ENCODE results near the gene IL1R2. TPM values are rescaled to one million over a fixed set of nuclear protein-coding genes. Genes with fewer than 3 reads are reported as not detected.

IL1R2 gene
- total RNA-seq, 1 experiment from 2014 or later, result not detected

DNA sequence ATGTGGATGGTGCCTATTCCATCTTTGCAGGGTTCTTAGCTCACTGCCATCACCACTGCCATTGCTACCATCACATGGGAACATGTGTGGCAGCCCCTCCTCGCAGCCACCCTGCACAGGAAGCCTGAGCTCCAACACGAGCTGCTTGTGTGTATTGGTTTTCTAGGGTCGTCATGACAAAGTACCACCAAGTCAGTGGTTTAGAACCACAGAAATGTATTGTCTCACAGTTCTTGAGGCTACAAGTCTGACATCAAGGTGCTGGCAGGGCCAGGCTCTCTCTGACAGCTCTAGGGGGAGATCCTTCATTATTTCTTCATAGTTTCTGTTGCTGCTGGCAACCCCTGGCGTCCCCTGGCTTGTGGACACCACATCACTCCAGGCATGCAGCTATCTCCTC lies 10.3 kb upstream of the IL1R2 start:
- intact Hi-C loops (cut with micrococcal nuclease; ENCODE audit: unreplicated experiment), result loop anchor here (5.0 kb wide), 1 partner anchor 99 kb away; no protein-coding TSS in a partner anchor
- CTCF ChIA-PET, result no interaction called here
- TF ChIP-seq, protein P1, sequence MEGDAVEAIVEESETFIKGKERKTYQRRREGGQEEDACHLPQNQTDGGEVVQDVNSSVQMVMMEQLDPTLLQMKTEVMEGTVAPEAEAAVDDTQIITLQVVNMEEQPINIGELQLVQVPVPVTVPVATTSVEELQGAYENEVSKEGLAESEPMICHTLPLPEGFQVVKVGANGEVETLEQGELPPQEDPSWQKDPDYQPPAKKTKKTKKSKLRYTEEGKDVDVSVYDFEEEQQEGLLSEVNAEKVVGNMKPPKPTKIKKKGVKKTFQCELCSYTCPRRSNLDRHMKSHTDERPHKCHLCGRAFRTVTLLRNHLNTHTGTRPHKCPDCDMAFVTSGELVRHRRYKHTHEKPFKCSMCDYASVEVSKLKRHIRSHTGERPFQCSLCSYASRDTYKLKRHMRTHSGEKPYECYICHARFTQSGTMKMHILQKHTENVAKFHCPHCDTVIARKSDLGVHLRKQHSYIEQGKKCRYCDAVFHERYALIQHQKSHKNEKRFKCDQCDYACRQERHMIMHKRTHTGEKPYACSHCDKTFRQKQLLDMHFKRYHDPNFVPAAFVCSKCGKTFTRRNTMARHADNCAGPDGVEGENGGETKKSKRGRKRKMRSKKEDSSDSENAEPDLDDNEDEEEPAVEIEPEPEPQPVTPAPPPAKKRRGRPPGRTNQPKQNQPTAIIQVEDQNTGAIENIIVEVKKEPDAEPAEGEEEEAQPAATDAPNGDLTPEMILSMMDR (conservative IDR thresholded peaks at IDR 0.05; ENCODE audit: low read depth, low read length), result no peak
- no peak for TF ChIP-seq EZH2 (IDR thresholded peaks at IDR 0.05; ENCODE audit: borderline replicate concordance, low read depth, low read length, poor library complexity, severe bottlenecking)
- no peak overlapping the region for H3K4me3 ChIP-seq (ENCODE audit: low read depth, low read length, poor library complexity, severe bottlenecking)
- no peaks in the 10 kb centered on the region for H3K27me3 ChIP-seq (replicated peaks; ENCODE audit: insufficient read depth, low read depth, low read length, poor library complexity)
- no peaks in the 10 kb centered on the region for H3K36me3 ChIP-seq (ENCODE audit: insufficient read depth, low read length, poor library complexity, severe bottlenecking)
- POLR2A ChIA-PET (ENCODE audit: low non-redundant PET), result no interaction called here
- H3K9me3 ChIP-seq (ENCODE audit: low read depth, low read length, poor library complexity, severe bottlenecking), result no peaks in the 10 kb centered on the region
- H3K4me1 ChIP-seq (ENCODE audit: insufficient read depth, low read length, poor library complexity, severe bottlenecking), result peaks cover 3% of the 10 kb centered on the region
- no peak for DNase-seq (ENCODE audit: low spot score)
- BruUV-seq (replicated peaks), result no TSS peak
- H3K27ac ChIP-seq (ENCODE audit: low read depth, low read length, poor library complexity, severe bottlenecking), result no peak overlapping the region

DNA sequence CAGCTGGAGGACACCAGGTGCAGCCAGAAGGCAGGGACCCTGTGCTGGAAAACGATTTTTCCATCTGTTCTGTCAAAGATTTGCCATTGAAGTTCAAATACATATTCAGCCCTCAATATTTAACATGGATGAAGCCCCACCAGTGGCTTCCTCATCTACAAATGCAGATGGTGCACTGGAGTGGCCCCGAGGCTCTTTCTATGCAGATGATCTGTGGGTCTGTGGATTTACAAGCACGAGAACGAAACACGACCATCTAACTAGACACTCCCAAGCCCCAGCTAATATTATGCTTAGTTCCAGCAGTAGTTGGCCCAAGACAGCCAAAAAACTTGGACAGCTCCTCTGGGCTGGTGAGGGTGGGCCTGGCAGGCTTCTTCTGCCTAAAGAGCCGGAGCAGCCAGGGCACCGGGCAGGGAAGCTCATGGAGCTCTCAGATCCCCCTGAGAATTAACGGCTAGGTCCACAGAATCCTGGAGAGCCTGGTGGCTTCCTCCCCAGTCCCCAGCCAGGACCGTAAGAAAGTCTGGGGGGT lies 9.2 kb upstream of the IL1R2 start:
- H3K4me1 ChIP-seq (ENCODE audit: insufficient read depth, low read length, poor library complexity, severe bottlenecking), result peaks cover 3% of the 10 kb centered on the region
- TF ChIP-seq EZH2 (IDR thresholded peaks at IDR 0.05; ENCODE audit: borderline replicate concordance, low read depth, low read length, poor library complexity, severe bottlenecking), result no peak
- TF ChIP-seq, protein P1 (conservative IDR thresholded peaks at IDR 0.05; ENCODE audit: low read depth, low read length), result no peak
- POLR2A ChIA-PET (ENCODE audit: low non-redundant PET), result no interaction called here
- no TSS peak for BruUV-seq (replicated peaks)
- H3K27ac ChIP-seq (ENCODE audit: low read depth, low read length, poor library complexity, severe bottlenecking), result no peak overlapping the region
- no peak overlapping the region for H3K4me3 ChIP-seq (ENCODE audit: low read depth, low read length, poor library complexity, severe bottlenecking)
- H3K27me3 ChIP-seq (replicated peaks; ENCODE audit: insufficient read depth, low read depth, low read length, poor library complexity), result no peaks in the 10 kb centered on the region
- CTCF ChIA-PET, result no interaction called here
- H3K36me3 ChIP-seq (ENCODE audit: insufficient read depth, low read length, poor library complexity, severe bottlenecking), result no peaks in the 10 kb centered on the region
- intact Hi-C loops (cut with micrococcal nuclease; ENCODE audit: unreplicated experiment), result loop anchor here (5.0 kb wide), 1 partner anchor 100 kb away; no protein-coding TSS in a partner anchor
- H3K9me3 ChIP-seq (ENCODE audit: low read depth, low read length, poor library complexity, severe bottlenecking), result no peaks in the 10 kb centered on the region
- no peak for DNase-seq (ENCODE audit: low spot score)

DNA sequence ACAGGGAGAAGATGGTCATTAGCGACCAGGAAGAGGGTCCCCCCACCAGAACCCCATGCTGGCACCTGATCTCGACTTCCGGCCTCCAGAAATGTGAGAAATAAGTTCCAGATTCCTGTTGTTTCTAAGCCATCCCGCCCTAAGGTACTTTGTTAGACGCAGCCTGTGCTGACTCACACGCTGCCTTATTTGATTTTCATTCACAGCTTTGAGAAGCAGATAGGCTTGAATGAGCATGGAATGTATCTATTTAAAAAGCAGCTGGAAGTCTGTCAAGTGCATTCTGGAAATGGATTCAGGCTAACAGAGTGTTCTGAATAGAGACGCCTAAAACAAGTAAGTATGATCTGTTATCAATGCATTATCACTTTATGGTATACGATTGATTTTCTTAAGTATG lies 8.3 kb upstream of the IL1R2 start:
- intact Hi-C loops (cut with micrococcal nuclease; ENCODE audit: unreplicated experiment), result loop anchor here (5.0 kb wide), 1 partner anchor 101 kb away; no protein-coding TSS in a partner anchor
- H3K4me1 ChIP-seq (ENCODE audit: insufficient read depth, low read length, poor library complexity, severe bottlenecking), result peaks cover 3% of the 10 kb centered on the region
- no peaks in the 10 kb centered on the region for H3K27me3 ChIP-seq (replicated peaks; ENCODE audit: insufficient read depth, low read depth, low read length, poor library complexity)
- DNase-seq (ENCODE audit: low spot score), result peak; percentile 64
- TF ChIP-seq, protein P1 (conservative IDR thresholded peaks at IDR 0.05; ENCODE audit: low read depth, low read length), result no peak
- no peak for TF ChIP-seq EZH2 (IDR thresholded peaks at IDR 0.05; ENCODE audit: borderline replicate concordance, low read depth, low read length, poor library complexity, severe bottlenecking)
- H3K9me3 ChIP-seq (ENCODE audit: low read depth, low read length, poor library complexity, severe bottlenecking), result no peaks in the 10 kb centered on the region
- no TSS peak for BruUV-seq (replicated peaks)
- H3K4me3 ChIP-seq (ENCODE audit: low read depth, low read length, poor library complexity, severe bottlenecking), result no peak overlapping the region
- ChIA-PET POLR2A (ENCODE audit: low non-redundant PET) (no interaction called here), CTCF (no interaction called here)
- no peak overlapping the region for H3K27ac ChIP-seq (ENCODE audit: low read depth, low read length, poor library complexity, severe bottlenecking)
- H3K36me3 ChIP-seq (ENCODE audit: insufficient read depth, low read length, poor library complexity, severe bottlenecking), result no peaks in the 10 kb centered on the region

Measured in A673 (cell line).